HAP-1 (cell line): ENCODE results near the gene OTOA.
"Not testable (repeated sequence)": the region's sequence is repeated elsewhere in the genome, so short reads cannot be mapped to it uniquely, and the experiment has no call there.

Source experiments
- DNase-seq, 2 experiments: peaks; one replicate each; pipeline ENCODE4 v3.0.0-alpha.2; 2016 to 2020; ENCODE audit warnings: low spot score in 2 of 2
- H3K27me3 ChIP-seq: fragments of 250-450 bp; sonication (Bioruptor Pico); 2 replicates; pipeline ENCODE4 v1.5.1; 2020; ENCODE audit warnings: low read depth, mild to moderate bottlenecking, moderate library complexity
- H3K36me3 ChIP-seq: fragments of 250-450 bp; sonication (Bioruptor Pico); replicated peaks from 2 replicates; pipeline ENCODE4 v1.5.1; 2020; ENCODE audit warnings: mild to moderate bottlenecking
- H3K4me1 ChIP-seq: fragments of 250-450 bp; sonication (Bioruptor Pico); 2 replicates; pipeline ENCODE4 v1.5.1; 2020; ENCODE audit warnings: mild to moderate bottlenecking
- H3K4me3 ChIP-seq: fragments of 250-450 bp; sonication (Bioruptor Pico); 2 replicates; pipeline ENCODE4 v1.5.1; 2020; ENCODE audit warnings: mild to moderate bottlenecking, moderate library complexity
- H3K9me3 ChIP-seq: fragments of 250-450 bp; sonication (Bioruptor Pico); 2 replicates; pipeline ENCODE4 v1.5.1; 2020; ENCODE audit warnings: mild to moderate bottlenecking, moderate library complexity
- in situ Hi-C: fragments of 300-500 bp; cut with MboI; formaldehyde crosslinking; loops from 3 replicates; pipeline ENCODE4 v1.14.3; 2020; ENCODE audit warnings: low sequenced_read_pairs, inconsistent platforms, mixed read lengths

The OTOA gene

DNA sequence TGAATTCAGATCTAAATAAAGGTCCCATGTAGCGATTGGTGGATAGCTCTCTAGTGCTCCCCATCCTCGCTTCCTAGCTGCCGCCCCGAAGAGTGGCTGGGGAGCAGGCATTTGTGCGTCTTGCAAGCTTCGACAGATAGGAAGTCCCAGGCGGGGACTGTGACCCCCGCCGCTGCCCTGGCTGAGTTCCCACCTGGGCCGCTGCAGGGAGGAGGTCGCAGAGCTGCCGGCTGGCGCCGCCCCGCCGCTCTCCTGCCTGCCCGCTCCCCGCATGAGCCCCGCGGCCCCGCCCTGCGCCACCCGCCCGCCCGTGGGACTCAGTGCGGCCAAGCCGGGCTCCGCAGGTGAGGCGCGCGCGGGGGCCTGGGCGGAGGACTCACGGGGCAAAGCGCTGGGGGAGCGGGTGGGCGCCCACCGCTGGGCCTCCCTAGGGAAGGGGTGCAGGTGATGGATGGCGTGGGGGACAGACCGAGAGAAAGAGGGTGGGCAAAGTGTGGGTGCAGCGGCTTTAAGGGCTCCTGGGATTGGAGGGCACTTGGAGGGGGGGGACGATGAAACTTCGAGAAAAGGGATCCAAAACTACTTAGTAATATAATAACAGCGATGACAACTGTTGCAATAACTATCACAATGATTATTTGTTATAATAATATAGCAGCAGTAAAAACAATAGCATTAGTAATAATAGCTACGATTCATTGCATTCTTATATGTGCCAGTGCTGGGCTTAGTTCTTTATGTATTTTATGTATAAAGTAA is at the start of gene OTOA:
TSS of gene OTOA (plus strand) at position 80 of the 759 bp plus-strand sequence. CDS start 14,547 bp downstream, outside the sequence.
- no peak for DNase-seq
- Histone ChIP-seq H3K4me1 (peaks cover 9% of the 10 kb centered on the region), H3K27me3 (no peaks in the 10 kb centered on the region), H3K4me3 (no peak within 1 kb of the TSS), H3K36me3 (no peaks in the 10 kb centered on the region), H3K9me3 (peaks cover 3% of the 10 kb centered on the region; the same call in 1 of the 2 replicates)
- in situ Hi-C loops: no loop called here

DNA sequence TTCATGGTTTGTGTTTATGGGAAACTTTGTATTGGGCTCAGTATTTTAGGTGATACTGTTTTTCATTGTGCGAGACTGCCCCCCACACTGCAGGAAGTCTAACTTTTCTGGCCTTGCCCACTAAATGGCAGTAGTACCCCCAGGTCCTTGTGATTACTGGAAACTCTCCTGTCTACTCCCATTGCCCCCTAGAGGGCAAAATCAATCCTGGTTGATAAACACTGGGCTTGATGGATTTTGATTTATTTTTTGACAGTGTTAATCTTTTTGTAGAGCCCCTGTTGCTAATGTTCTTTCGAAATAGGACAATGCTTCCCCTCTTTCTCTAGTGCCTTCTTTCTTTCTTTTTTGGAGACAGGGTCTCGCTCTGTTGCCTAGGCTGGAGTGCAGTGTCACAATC is 48.9 kb upstream of the OTOA start:
- in situ Hi-C loops: no loop called here
- no peaks in the 10 kb centered on the region for H3K9me3 ChIP-seq
- H3K4me1 ChIP-seq: peaks cover 22% of the 10 kb centered on the region
- no peaks in the 10 kb centered on the region for H3K27me3 ChIP-seq
- H3K4me3 ChIP-seq: no peak overlapping the region
- no peak for DNase-seq
- peaks cover 24% of the 10 kb centered on the region for H3K36me3 ChIP-seq

DNA sequence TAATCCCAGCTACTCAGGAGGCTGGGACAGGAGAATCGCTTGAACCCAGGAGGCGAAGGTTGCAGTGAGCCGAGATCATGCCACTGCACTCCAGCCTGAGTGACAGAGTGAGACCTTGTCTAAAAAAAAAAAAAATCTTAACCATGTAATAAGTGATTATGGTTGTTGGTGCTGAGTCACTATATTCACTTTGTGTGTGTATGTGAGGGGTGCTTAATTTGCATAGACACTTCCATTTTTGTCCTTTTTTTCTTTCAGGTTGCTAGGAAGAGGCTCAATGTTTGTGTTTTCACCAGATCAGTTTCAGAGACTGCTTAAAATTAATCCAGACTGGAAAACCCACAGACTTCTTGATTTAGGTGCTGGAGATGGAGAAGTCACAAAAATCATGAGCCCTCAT is 46.2 kb upstream of the OTOA start:
- no peaks in the 10 kb centered on the region for H3K27me3 ChIP-seq
- H3K36me3 ChIP-seq: peaks cover 27% of the 10 kb centered on the region
- H3K4me1 ChIP-seq: peaks cover 5% of the 10 kb centered on the region
- H3K9me3 ChIP-seq: no peaks in the 10 kb centered on the region
- no peak overlapping the region for H3K4me3 ChIP-seq
- in situ Hi-C loops: no loop called here
- no peak for DNase-seq

DNA sequence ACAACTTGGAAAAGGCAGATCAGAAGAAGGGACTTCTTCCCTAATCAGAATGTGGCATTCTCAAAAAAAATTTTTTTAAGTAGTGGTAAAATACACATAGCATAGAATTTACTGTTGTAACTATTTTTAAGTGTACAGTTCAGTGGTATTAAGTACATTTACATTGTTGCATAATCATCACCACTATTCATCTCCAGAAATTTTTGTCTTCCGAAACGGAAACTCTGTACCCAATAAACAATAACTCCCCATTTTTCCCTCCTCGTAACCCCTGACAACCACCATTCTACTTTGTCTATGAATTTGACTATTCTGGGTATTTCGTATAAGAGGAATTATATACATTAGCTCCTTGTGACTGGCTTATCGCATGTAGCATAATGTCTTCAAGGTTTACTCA is 45.5 kb upstream of the OTOA start:
- Histone ChIP-seq H3K4me3 (no peak overlapping the region), H3K27me3 (no peaks in the 10 kb centered on the region), H3K36me3 (peaks cover 28% of the 10 kb centered on the region), H3K4me1 (peaks cover 7% of the 10 kb centered on the region; the same call in 1 of the 2 replicates), H3K9me3 (no peaks in the 10 kb centered on the region)
- no peak for DNase-seq
- in situ Hi-C loops: no loop called here

GRCh38 chr16:21619765-21620425 is 43.9 kb upstream of the OTOA start:
- H3K9me3 ChIP-seq: no peaks in the 10 kb centered on the region
- no peak for DNase-seq
- peaks cover 26% of the 10 kb centered on the region for H3K36me3 ChIP-seq
- in situ Hi-C loops: no loop called here
- H3K27me3 ChIP-seq: no peaks in the 10 kb centered on the region
- H3K4me1 ChIP-seq: peaks cover 9% of the 10 kb centered on the region; the same call in 1 of the 2 replicates
- H3K4me3 ChIP-seq: no peak overlapping the region

- Histone ChIP-seq H3K4me3 (no peak overlapping the region), H3K27me3 (no peaks in the 10 kb centered on the region), H3K9me3 (no peaks in the 10 kb centered on the region), H3K36me3 (peaks cover 33% of the 10 kb centered on the region), H3K4me1 (peaks cover 9% of the 10 kb centered on the region; the same call in 1 of the 2 replicates)
- in situ Hi-C loops: no loop called here
- no peak for DNase-seq
These were observed 43.2 kb upstream of the OTOA start for GRCh38 chr16:21620592-21620991.

- no peak for DNase-seq
- Histone ChIP-seq H3K4me3 (no peak overlapping the region), H3K9me3 (no peaks in the 10 kb centered on the region), H3K27me3 (no peaks in the 10 kb centered on the region), H3K36me3 (peaks cover 29% of the 10 kb centered on the region), H3K4me1 (peaks cover 9% of the 10 kb centered on the region; the same call in 1 of the 2 replicates)
- in situ Hi-C loops: no loop called here
These were observed 41.2 kb upstream of the OTOA start for GRCh38 chr16:21622545-21622944.

DNA sequence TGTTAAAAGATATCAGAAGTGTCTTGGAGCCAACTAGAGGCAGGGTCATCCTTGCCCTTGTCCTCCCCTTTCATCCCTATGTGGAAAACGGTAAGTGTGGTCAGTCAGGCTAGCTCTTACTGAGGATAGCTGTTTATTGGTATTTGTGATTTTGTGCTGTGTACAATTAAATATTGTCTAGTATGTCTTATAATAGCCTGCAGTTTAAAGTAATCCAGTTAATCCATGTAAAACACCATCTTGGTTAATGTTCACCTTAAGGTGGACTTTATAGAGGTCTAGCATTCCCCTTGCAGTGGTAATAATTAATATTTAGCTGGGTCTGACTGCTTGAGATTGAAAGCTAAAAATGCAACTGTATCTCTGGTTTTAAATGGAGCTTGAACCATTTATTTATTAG is 38.7 kb upstream of the OTOA start:
- no peak for DNase-seq
- H3K4me1 ChIP-seq: peaks cover 9% of the 10 kb centered on the region; the same call in 1 of the 2 replicates
- no peaks in the 10 kb centered on the region for H3K27me3 ChIP-seq
- H3K9me3 ChIP-seq: no peaks in the 10 kb centered on the region
- no peak overlapping the region for H3K4me3 ChIP-seq
- in situ Hi-C loops: no loop called here
- H3K36me3 ChIP-seq: peaks cover 26% of the 10 kb centered on the region

- in situ Hi-C loops: no loop called here
- peaks cover 9% of the 10 kb centered on the region; the same call in 1 of the 2 replicates for H3K4me1 ChIP-seq
- peaks cover 26% of the 10 kb centered on the region for H3K36me3 ChIP-seq
- no peaks in the 10 kb centered on the region for H3K9me3 ChIP-seq
- no peak overlapping the region for H3K4me3 ChIP-seq
- H3K27me3 ChIP-seq: no peaks in the 10 kb centered on the region
- DNase-seq: no peak
These were observed 37.0 kb upstream of the OTOA start for GRCh38 chr16:21626659-21627277.

DNA sequence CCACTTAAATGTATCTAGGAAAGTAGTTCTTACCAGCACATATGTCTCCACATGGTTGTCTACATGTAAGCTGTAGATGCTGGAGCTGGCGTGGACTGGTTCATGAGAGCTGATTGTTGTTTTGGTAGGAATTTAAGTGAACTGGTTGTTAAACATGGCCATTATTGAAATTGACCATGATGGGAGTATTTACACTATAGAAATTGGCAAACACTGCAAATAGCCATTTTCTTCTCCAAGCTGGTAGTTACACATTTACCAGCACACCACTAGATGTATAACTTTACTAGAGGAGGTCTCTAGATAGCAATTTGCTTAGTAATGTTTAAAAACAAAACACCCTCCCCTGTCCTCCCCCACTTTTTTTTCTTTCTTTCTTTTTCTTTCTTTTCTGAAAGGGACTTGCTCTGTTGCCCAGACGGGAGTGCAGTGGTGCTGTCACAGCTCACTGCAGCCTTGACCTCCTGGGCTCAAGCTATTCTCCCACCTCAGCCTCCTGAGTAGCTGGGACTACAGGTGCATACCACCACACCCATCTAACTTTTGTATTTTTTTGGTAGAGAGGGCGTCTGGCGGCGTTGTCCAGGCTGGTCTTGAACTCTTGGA is 35.5 kb upstream of the OTOA start:
- no peaks in the 10 kb centered on the region for H3K27me3 ChIP-seq
- H3K36me3 ChIP-seq: peaks cover 23% of the 10 kb centered on the region
- in situ Hi-C loops: no loop called here
- H3K4me1 ChIP-seq: 0 out of 2 replicates have a peak, but pooled peaks cover 2% of the 10 kb centered on the region
- no peaks in the 10 kb centered on the region for H3K9me3 ChIP-seq
- H3K4me3 ChIP-seq: no peak overlapping the region
- DNase-seq: no peak

- H3K36me3 ChIP-seq: peaks cover 20% of the 10 kb centered on the region
- H3K27me3 ChIP-seq: no peaks in the 10 kb centered on the region
- no peaks in the 10 kb centered on the region for H3K9me3 ChIP-seq
- H3K4me1 ChIP-seq: no peaks in the 10 kb centered on the region
- in situ Hi-C loops: no loop called here
- no peak for DNase-seq
- no peak overlapping the region for H3K4me3 ChIP-seq
These were observed 35.0 kb upstream of the OTOA start for GRCh38 chr16:21628772-21629171.

DNA sequence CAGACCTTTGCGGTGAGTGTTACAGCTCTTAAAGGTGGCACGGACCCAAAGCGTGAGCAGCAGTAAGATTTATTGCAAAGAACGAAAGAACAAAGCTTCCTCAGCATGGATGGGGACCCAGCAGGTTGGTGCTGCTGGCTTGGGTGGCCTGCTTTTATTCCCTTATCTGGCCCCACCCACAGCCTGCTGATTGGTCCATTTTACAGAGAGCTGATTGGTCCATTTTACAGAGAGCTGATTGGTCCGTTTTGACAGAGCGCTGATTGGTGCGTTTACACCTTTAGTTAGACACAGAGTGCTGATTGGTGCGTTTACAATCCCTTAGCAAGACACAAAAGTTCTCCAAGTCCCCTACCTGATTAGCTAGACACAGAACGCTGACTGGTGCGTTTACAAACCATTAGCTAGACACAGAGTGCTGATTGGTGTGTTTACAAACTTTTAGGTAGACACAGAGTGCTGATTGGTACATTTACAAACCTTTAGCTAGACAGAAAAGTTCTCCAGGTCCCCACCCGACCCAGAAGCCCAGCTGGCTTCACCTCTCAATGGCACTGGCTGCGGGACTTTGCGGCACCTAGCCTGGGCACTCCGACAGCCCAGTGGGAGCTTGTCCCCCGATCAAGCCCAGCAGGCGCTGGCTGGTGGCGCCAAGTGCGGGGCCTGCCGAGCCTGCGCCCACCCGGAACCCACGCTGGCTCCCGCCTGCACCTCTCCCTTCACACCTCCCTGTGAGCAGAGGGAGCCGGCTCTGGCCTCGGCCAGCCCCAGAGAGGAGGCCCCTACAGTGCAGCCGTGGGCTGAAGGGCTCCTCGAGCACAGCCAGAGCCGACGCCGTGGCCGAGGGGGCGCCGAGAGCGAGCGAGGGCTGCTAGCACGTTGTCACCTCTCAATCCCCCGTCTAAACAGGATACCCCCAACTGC is 33.9 kb upstream of the OTOA start:
- in situ Hi-C loops, H3K9me3 ChIP-seq, H3K4me1 ChIP-seq, H3K4me3 ChIP-seq, DNase-seq, H3K27me3 ChIP-seq: not testable (repeated sequence)
- H3K36me3 ChIP-seq: peaks cover 18% of the 10 kb centered on the region

DNA sequence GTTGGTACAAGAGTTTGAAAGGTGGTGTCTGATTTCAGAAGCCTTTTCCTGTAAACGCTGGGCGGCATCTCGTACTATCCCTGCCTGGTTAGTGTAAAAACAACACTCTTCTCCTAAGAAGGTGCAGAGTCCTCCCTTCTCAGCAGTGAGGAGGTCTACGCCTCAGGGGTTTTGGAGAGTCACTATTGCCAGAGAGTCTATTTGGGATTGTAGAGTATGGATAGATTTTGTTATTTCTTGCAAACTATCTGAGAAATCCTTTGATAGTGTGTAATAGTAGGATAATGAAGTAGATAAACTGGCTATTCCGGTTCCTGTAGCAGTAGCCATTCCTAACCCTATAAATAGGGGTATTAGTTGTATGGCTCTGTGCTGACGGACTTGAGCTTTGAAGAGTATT is 32.9 kb upstream of the OTOA start:
- in situ Hi-C loops, H3K27me3 ChIP-seq, H3K4me3 ChIP-seq, H3K4me1 ChIP-seq, H3K9me3 ChIP-seq, DNase-seq: not testable (repeated sequence)
- H3K36me3 ChIP-seq: peaks cover 11% of the 10 kb centered on the region
